Measurements from ENCODE around the gene SLC16A4. TPM values are rescaled to one million over a fixed set of nuclear protein-coding genes. Genes with fewer than 3 reads are reported as not detected.
A peak's percentile ranks its signal among the peaks of the same experiment; 100 is the strongest.
"Not testable (repeated sequence)": the region's sequence is repeated elsewhere in the genome, so short reads cannot be mapped to it uniquely, and the experiment has no call there.

SLC16A4 gene
- 0.96 and 1.8 TPM in 2 replicates for total RNA-seq
- long read RNA-seq, partial matches to known transcripts = 1 of 5 reads
- long read RNA-seq, other reads (novel, unspliced or antisense) = 1 of 5 reads

DNA sequence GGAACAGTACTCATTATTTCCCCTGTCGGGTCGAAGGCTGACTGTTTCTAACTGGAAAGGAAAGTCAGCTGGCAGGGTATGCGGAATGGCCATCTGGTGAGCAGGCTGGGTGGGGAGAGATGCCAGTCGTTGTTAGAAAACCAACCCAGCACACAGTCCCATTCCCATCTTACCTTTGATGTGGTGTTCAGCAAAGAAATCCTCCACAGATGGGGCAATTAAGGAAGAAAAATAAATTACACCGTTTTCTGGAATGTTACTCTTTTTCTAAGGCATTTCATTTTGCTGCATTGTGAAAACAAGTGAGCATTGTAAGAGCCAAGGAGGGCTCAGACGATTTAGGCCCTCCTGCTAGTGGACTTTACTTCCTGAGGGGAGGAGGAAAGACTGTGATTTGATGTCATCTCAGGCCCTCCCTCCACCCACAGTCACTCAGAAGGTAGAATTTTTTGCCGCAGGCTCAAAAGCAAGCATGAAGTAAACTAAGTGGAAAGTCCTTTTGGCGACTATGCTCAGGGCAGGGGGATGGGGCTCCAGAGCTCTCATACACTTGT, at the start of gene SLC16A4:
TSS of gene SLC16A4 (minus strand) at position 335 of the 554 bp plus-strand sequence. CDS start 1,703 bp downstream, outside the sequence.
- Mint-ChIP-seq H3K36me3 (ENCODE audit: low read depth) (peaks cover 7% of the 10 kb centered on the region), H3K27ac (ENCODE audit: unreplicated experiment) (peak within 1 kb of the TSS; percentile 92), H3K9me3 (no peaks in the 10 kb centered on the region), H3K4me3 (peak within 1 kb of the TSS; percentile 2), H3K4me1 (peaks cover 34% of the 10 kb centered on the region), H3K27me3 (ENCODE audit: low read depth) (no peaks in the 10 kb centered on the region)
- peak; percentile 11 for DNase-seq (ENCODE audit: low read depth, low spot score)
- TF ChIP-seq, protein P1, sequence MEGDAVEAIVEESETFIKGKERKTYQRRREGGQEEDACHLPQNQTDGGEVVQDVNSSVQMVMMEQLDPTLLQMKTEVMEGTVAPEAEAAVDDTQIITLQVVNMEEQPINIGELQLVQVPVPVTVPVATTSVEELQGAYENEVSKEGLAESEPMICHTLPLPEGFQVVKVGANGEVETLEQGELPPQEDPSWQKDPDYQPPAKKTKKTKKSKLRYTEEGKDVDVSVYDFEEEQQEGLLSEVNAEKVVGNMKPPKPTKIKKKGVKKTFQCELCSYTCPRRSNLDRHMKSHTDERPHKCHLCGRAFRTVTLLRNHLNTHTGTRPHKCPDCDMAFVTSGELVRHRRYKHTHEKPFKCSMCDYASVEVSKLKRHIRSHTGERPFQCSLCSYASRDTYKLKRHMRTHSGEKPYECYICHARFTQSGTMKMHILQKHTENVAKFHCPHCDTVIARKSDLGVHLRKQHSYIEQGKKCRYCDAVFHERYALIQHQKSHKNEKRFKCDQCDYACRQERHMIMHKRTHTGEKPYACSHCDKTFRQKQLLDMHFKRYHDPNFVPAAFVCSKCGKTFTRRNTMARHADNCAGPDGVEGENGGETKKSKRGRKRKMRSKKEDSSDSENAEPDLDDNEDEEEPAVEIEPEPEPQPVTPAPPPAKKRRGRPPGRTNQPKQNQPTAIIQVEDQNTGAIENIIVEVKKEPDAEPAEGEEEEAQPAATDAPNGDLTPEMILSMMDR (conservative IDR thresholded peaks at IDR 0.05) = no peak

GRCh38 chr1:110439873-110440272, 49.0 kb upstream of the SLC16A4 start:
- not testable (repeated sequence) for H3K4me1 Mint-ChIP-seq; H3K27ac Mint-ChIP-seq (ENCODE audit: unreplicated experiment); H3K9me3 Mint-ChIP-seq; H3K27me3 Mint-ChIP-seq (ENCODE audit: low read depth); DNase-seq (ENCODE audit: low read depth, low spot score); H3K4me3 Mint-ChIP-seq; H3K36me3 Mint-ChIP-seq (ENCODE audit: low read depth)

- TF ChIP-seq, protein P1 (conservative IDR thresholded peaks at IDR 0.05) = no peak
- Mint-ChIP-seq H3K4me3 (no peak overlapping the region), H3K36me3 (ENCODE audit: low read depth) (no peaks in the 10 kb centered on the region), H3K4me1 (peaks cover 14% of the 10 kb centered on the region), H3K27ac (ENCODE audit: unreplicated experiment) (peak overlapping the region; percentile 9), H3K27me3 (ENCODE audit: low read depth) (no peaks in the 10 kb centered on the region), H3K9me3 (no peaks in the 10 kb centered on the region)
- DNase-seq (ENCODE audit: low read depth, low spot score) = no peak
Observed at GRCh38 chr1:110438893-110439292, 48.1 kb upstream of the SLC16A4 start.

DNA sequence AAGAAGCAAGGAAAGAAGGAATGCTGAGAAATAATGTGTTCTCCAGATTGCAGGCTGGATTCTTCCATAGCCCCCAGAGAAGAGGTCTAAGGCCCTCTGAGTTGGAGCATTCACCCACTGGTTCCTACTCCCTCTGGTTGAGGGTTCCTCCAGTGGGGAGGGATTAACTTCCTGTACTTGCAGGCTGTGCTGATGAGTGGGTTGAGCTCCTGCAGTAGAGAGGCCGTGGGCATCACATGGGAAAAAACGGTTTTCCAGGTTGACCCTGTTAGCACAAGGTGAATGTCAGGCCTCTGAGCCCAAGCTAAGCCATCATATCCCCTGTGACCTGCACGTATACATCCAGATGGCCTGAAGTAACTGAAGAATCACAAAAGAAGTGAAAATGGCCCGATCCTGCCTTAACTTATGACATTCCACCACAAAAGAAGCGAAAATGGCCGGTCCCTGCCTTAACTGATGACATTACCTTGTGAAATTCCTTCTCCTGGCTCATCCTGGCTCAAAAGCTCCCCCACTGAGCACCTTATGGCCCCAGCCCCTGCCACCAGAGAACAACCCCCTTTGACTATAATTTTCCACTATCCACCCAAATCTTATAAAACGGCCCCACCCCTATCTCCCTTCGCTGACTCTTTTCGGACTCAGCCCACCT, 46.9 kb upstream of the SLC16A4 start:
- H3K27ac Mint-ChIP-seq (ENCODE audit: unreplicated experiment); H3K9me3 Mint-ChIP-seq; H3K27me3 Mint-ChIP-seq (ENCODE audit: low read depth); H3K36me3 Mint-ChIP-seq (ENCODE audit: low read depth); H3K4me3 Mint-ChIP-seq; DNase-seq (ENCODE audit: low read depth, low spot score): not testable (repeated sequence)
- peaks cover 18% of the 10 kb centered on the region for H3K4me1 Mint-ChIP-seq

GRCh38 chr1:110436635-110437034, 45.8 kb upstream of the SLC16A4 start:
- DNase-seq (ENCODE audit: low read depth, low spot score) = peak; percentile 6
- H3K27ac Mint-ChIP-seq (ENCODE audit: unreplicated experiment) = peak overlapping the region; percentile 35
- H3K4me3 Mint-ChIP-seq = no peak overlapping the region
- no peaks in the 10 kb centered on the region for H3K36me3 Mint-ChIP-seq (ENCODE audit: low read depth)
- no peaks in the 10 kb centered on the region for H3K9me3 Mint-ChIP-seq
- peaks cover 4% of the 10 kb centered on the region for H3K27me3 Mint-ChIP-seq (ENCODE audit: low read depth)
- TF ChIP-seq, protein P1 (conservative IDR thresholded peaks at IDR 0.05) = no peak
- peaks cover 18% of the 10 kb centered on the region for H3K4me1 Mint-ChIP-seq

DNA sequence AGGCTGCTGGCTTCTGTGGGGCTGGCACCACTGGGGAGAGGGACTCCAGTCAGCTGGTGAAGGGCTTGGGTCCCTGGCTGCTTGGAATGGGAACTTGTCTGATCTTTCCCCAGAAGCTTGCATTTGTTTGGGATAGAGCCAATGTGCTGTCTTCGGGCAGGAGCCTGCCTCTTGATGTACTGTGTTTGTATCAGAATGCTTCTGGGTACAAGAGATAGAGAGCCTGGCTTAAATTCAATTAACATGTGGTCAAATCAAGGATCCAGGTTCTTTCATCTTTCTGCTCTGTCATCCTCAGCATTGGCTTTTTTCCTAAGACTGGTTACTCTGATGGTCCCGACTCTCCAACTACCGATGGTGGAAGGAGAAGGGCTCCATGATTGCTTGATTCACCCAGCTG, 44.1 kb upstream of the SLC16A4 start:
- Mint-ChIP-seq H3K27ac (ENCODE audit: unreplicated experiment) (no peak overlapping the region), H3K36me3 (ENCODE audit: low read depth) (no peaks in the 10 kb centered on the region), H3K4me1 (peaks cover 18% of the 10 kb centered on the region), H3K27me3 (ENCODE audit: low read depth) (peaks cover 18% of the 10 kb centered on the region), H3K9me3 (no peaks in the 10 kb centered on the region), H3K4me3 (no peak overlapping the region)
- TF ChIP-seq, protein P1 (conservative IDR thresholded peaks at IDR 0.05) = no peak
- DNase-seq (ENCODE audit: low read depth, low spot score) = no peak
